IMR-90 (cell line): ENCODE data around the gene NOXRED1. TPM values are rescaled to one million over a fixed set of nuclear protein-coding genes. Genes with fewer than 3 reads are reported as not detected.

Source experiments
- ATAC-seq: fragments of 200-7000 bp; cut with Tn5 transposase; 2 replicates; pipeline ENCODE4 v1.9.1; 2020; ENCODE audit warnings: low read depth, mild to moderate bottlenecking, moderate library complexity
- BruUV-seq: library from RNA; stranded (reverse); fragments of 400-500 nt; replicated peaks from 2 replicates; lab custom pipeline; 2021; lab: Mats Ljungman, UMichigan
- CTCF ChIA-PET: fragments of 300-600 bp; formaldehyde crosslinking; extraction: SDS; loops from one replicate; lab custom pipeline; 2021; ENCODE audit warnings: antibody characterized with exemption; lab: Yijun Ruan, JAX
- POLR2A ChIA-PET: fragments of 300-600 bp; sonication (Branson Sonifier 250); formaldehyde crosslinking; loops from one replicate; lab custom pipeline; 2022; ENCODE audit warnings: antibody characterized with exemption; ENCODE audit not compliant: unreplicated experiment; lab: Charles Lee
- DNase-seq: peaks from one replicate; pipeline ENCODE4 v3.0.0; 2013
- H2AFZ ChIP-seq: replicated peaks from 2 replicates; pipeline ENCODE3; 2013; ENCODE audit warnings: low read length, mild to moderate bottlenecking; ENCODE audit not compliant: poor library complexity
- H2AK5ac ChIP-seq: 2 replicates; pipeline ENCODE4 v1.6.1; 2013; ENCODE audit warnings: low read depth, low read length, inconsistent platforms
- H2AK9ac ChIP-seq: replicated peaks from 2 replicates; pipeline ENCODE3; 2013; ENCODE audit warnings: mild to moderate bottlenecking, low read depth, low read length, moderate library complexity; ENCODE audit not compliant: poor library complexity
- H2BK120ac ChIP-seq: 2 replicates; pipeline ENCODE4 v1.6.1; 2013; ENCODE audit warnings: low read depth, low read length, inconsistent platforms
- H2BK15ac ChIP-seq: 3 replicates; pipeline ENCODE4 v1.6.1; 2013; ENCODE audit warnings: low read depth, low read length, inconsistent platforms
- H2BK20ac ChIP-seq: 2 replicates; pipeline ENCODE4 v1.6.1; 2013; ENCODE audit warnings: low read depth, mild to moderate bottlenecking, inconsistent platforms, low read length, moderate library complexity
- H2BK5ac ChIP-seq: 2 replicates; pipeline ENCODE4 v1.6.1; 2013; ENCODE audit warnings: mild to moderate bottlenecking, low read depth, low read length, inconsistent platforms; ENCODE audit not compliant: poor library complexity, severe bottlenecking
- H3K14ac ChIP-seq: replicated peaks from 2 replicates; pipeline ENCODE4 v1.6.1; 2013; ENCODE audit warnings: low read depth, low read length, inconsistent platforms
- H3K18ac ChIP-seq: 2 replicates; pipeline ENCODE4 v1.6.1; 2013; ENCODE audit warnings: low read depth, low read length, control low read depth
- H3K23ac ChIP-seq: 2 replicates; pipeline ENCODE4 v1.6.1; 2013; ENCODE audit warnings: low read depth, low read length, inconsistent platforms
- H3K27ac ChIP-seq: 2 replicates; pipeline ENCODE4 v1.5.1; 2013; ENCODE audit warnings: mild to moderate bottlenecking, control low read depth, low read length; ENCODE audit not compliant: insufficient read depth
- H3K27me3 ChIP-seq: 2 replicates; pipeline ENCODE4 v1.6.1; 2013; ENCODE audit warnings: low read length; ENCODE audit not compliant: control insufficient read depth, insufficient read depth
- H3K36me3 ChIP-seq: 2 replicates; pipeline ENCODE4 v1.6.1; 2013; ENCODE audit warnings: low read length, mixed read lengths; ENCODE audit not compliant: control insufficient read depth, insufficient read depth
- H3K4ac ChIP-seq: 2 replicates; pipeline ENCODE4 v1.6.1; 2013; ENCODE audit warnings: low read depth, low read length, inconsistent platforms
- H3K4me1 ChIP-seq: 2 replicates; pipeline ENCODE4 v1.6.1; 2013; ENCODE audit warnings: low read length, mixed read lengths; ENCODE audit not compliant: control insufficient read depth, insufficient read depth
- H3K4me2 ChIP-seq: 2 replicates; pipeline ENCODE4 v1.6.1; 2013; ENCODE audit warnings: low read depth, mild to moderate bottlenecking, control low read depth, low read length, moderate library complexity
- H3K4me3 ChIP-seq: 2 replicates; pipeline ENCODE4 v1.5.1; 2013; ENCODE audit warnings: low read depth, mild to moderate bottlenecking, control low read depth, low read length, moderate library complexity; ENCODE audit not compliant: insufficient read depth
- H3K56ac ChIP-seq: 2 replicates; pipeline ENCODE4 v1.6.1; 2013; ENCODE audit warnings: low read length, inconsistent platforms; ENCODE audit not compliant: insufficient read depth; ENCODE audit errors: extremely low read depth
- H3K79me1 ChIP-seq, 2 experiments: 2 replicates each; pipeline ENCODE4 v1.6.1; 2013; ENCODE audit warnings: low read length in 2 of 2, inconsistent platforms in 1 of 2, low read depth in 1 of 2
- H3K9ac ChIP-seq: 2 replicates; pipeline ENCODE4 v1.6.1; 2013; ENCODE audit warnings: low read depth, low read length, control low read depth
- H3K9me1 ChIP-seq: 2 replicates; pipeline ENCODE4 v1.6.1; 2013; ENCODE audit warnings: low read length, inconsistent platforms; ENCODE audit not compliant: insufficient read depth
- H3K9me3 ChIP-seq: 2 replicates; pipeline ENCODE4 v1.6.1; 2013; ENCODE audit warnings: low read length; ENCODE audit not compliant: control insufficient read depth, insufficient read depth
- H4K20me1 ChIP-seq: 2 replicates; pipeline ENCODE4 v1.6.1; 2013; ENCODE audit warnings: low read length, inconsistent platforms; ENCODE audit not compliant: insufficient read depth
- H4K5ac ChIP-seq: 2 replicates; pipeline ENCODE4 v1.6.1; 2013; ENCODE audit warnings: mild to moderate bottlenecking, low read depth, low read length, control low read depth
- H4K8ac ChIP-seq, 2 experiments: 2 replicates each; pipeline ENCODE4 v1.6.1; 2013; ENCODE audit warnings: low read depth in 2 of 2, low read length in 2 of 2, control low read depth in 1 of 2, inconsistent platforms in 1 of 2
- H4K91ac ChIP-seq: 2 replicates; pipeline ENCODE4 v1.6.1; 2013; ENCODE audit warnings: low read depth, low read length, inconsistent platforms; ENCODE audit not compliant: insufficient read depth
- BHLHE40 ChIP-seq: fragments of 150-350 bp; IDR thresholded peaks from 2 replicates; pipeline ENCODE4 v1.6.1; 2016; ENCODE audit warnings: mild to moderate bottlenecking, low read depth, low read length
- CEBPB ChIP-seq: IDR thresholded peaks from 2 replicates; pipeline ENCODE4 v1.6.1; 2012; ENCODE audit warnings: low read depth, low read length, improper control_type of control experiment
- CHD1 ChIP-seq: IDR thresholded peaks from 2 replicates; pipeline ENCODE4 v1.6.1; 2012; ENCODE audit warnings: low read depth, low read length, improper control_type of control experiment
- FOS ChIP-seq: fragments of 150-350 bp; IDR thresholded peaks from 2 replicates; pipeline ENCODE4 v1.6.1; 2016; ENCODE audit warnings: low read depth, low read length
- MAFK ChIP-seq: IDR thresholded peaks from 2 replicates; pipeline ENCODE4 v1.6.1; 2012; ENCODE audit warnings: low read depth, low read length, improper control_type of control experiment
- MAZ ChIP-seq: IDR thresholded peaks from 2 replicates; pipeline ENCODE4 v1.6.1; 2012; ENCODE audit warnings: low read depth, mild to moderate bottlenecking, low read length, improper control_type of control experiment, moderate library complexity, borderline replicate concordance
- MXI1 ChIP-seq: IDR thresholded peaks from 2 replicates; pipeline ENCODE4 v1.6.1; 2012; ENCODE audit warnings: low read depth, mild to moderate bottlenecking, low read length, moderate library complexity, borderline replicate concordance
- NFE2L2 ChIP-seq: fragments of 150-350 bp; IDR thresholded peaks from 2 replicates; pipeline ENCODE4 v1.6.1; 2016; ENCODE audit warnings: low read depth, mild to moderate bottlenecking, low read length
- POLR2A ChIP-seq: IDR thresholded peaks from 2 replicates; pipeline ENCODE4 v1.6.1; 2012; ENCODE audit warnings: mild to moderate bottlenecking, low read depth, low read length
- RAD21 ChIP-seq: IDR thresholded peaks from 2 replicates; pipeline ENCODE4 v1.6.1; 2012; ENCODE audit warnings: low read length, improper control_type of control experiment
- RCOR1 ChIP-seq: IDR thresholded peaks from 2 replicates; pipeline ENCODE4 v1.6.1; 2012; ENCODE audit warnings: mild to moderate bottlenecking, low read length, improper control_type of control experiment; ENCODE audit not compliant: insufficient replicate concordance
- RFX5 ChIP-seq: IDR thresholded peaks from 2 replicates; pipeline ENCODE4 v1.8.0; 2012; ENCODE audit warnings: low read depth, mild to moderate bottlenecking, low read length, moderate library complexity
- SMC3 ChIP-seq: fragments of 150-350 bp; IDR thresholded peaks from 2 replicates; pipeline ENCODE4 v1.6.1; 2016; ENCODE audit warnings: low read depth, mild to moderate bottlenecking, antibody characterized with exemption, low read length, moderate library complexity
- WGBS, 2 experiments: methylation state at CpG; one replicate each; pipeline versions ENCODE4 v1.1.5 to v1.1.7; 2013; ENCODE audit warnings: missing lambda C conversion rate in 2 of 2; ENCODE audit not compliant: insufficient read length in 1 of 2; ENCODE audit errors: extremely low coverage in 2 of 2; 5-methylcytosine and 5-hydroxymethylcytosine counted together
- dilution Hi-C: fragments of 300-500 bp; cut with HindIII; formaldehyde crosslinking; loops from one replicate; pipeline ENCODE4 v1.14.3; 2018; ENCODE audit warnings: low sequenced_read_pairs; ENCODE audit not compliant: unreplicated experiment
- in situ Hi-C: fragments of 300-500 bp; cut with MboI; formaldehyde crosslinking; loops from 3 replicates; pipeline ENCODE4 v1.14.3; 2019; ENCODE audit warnings: low sequenced_read_pairs, inconsistent platforms, mixed read lengths
- intact Hi-C: fragments of 100-400 bp; cut with micrococcal nuclease; formaldehyde crosslinking; loops from 2 replicates; pipeline ENCODE4 v1.10.0; 2022
- polyA plus RNA-seq, 3 experiments: library from polyadenylated mRNA; depleted of rRNA; stranded (reverse); fragments of >200 nt; gene quantifications; 2 replicates each; pipeline ENCODE4 v1.2.3, GENCODE V29; 2012; ENCODE audit warnings: low replicate concordance in 1 of 3
- total RNA-seq: library from RNA; depleted of rRNA; stranded (reverse); fragments of >200 nt; gene quantifications from 2 replicates; pipeline ENCODE4 v1.2.3, GENCODE V29; 2012
- TF ChIP-seq, protein P1 (sequence below): fragments of 150-350 bp; IDR thresholded peaks from 2 replicates; pipeline ENCODE4 v1.6.1; 2016; ENCODE audit warnings: low read depth, mild to moderate bottlenecking, low read length, moderate library complexity, borderline replicate concordance
- TF ChIP-seq, protein P2 (sequence below): fragments of 150-350 bp; IDR thresholded peaks from 2 replicates; pipeline ENCODE4 v1.6.1; 2017; ENCODE audit warnings: mild to moderate bottlenecking, antibody characterized with exemption, low read length, low read depth
- TF ChIP-seq, protein P3 (sequence below): conservative IDR thresholded peaks from 2 replicates; pipeline ENCODE4 v1.5.1; 2012; ENCODE audit warnings: mild to moderate bottlenecking, low read depth, low read length, improper control_type of control experiment

NOXRED1 gene
- total and polyA plus RNA-seq, 2 of the 4 experiments (the other 2 are of a cell fraction) = under 0.01 to 0.14 TPM

- CTCF ChIA-PET = no interaction called here
Measured at GRCh38 chr14:77347751-77348150, 75.6 kb downstream of the NOXRED1 start.

More at GRCh38 chr14:77347751-77348150, 75.6 kb downstream of the NOXRED1 start:
- intact Hi-C loops (no loop called here), dilution Hi-C loops (no loop called here), in situ Hi-C loops (no loop called here)
- Histone ChIP-seq H4K91ac (no peak overlapping the region), H2BK15ac (no peak overlapping the region), H4K8ac (no peak overlapping the region), H3K27me3 (no peaks in the 10 kb centered on the region), H3K4me1 (peaks cover under 1% of the 10 kb centered on the region; the same call in 1 of the 2 replicates), H3K4me3 (no peak overlapping the region), H3K9ac (no peak overlapping the region), H3K14ac (no peak overlapping the region), H2BK20ac (no peak overlapping the region), H3K27ac (no peak overlapping the region), H3K23ac (no peak overlapping the region), H2BK120ac (no peak overlapping the region), H3K56ac (no peak overlapping the region), H3K9me3 (no peaks in the 10 kb centered on the region), H2AK5ac (no peak overlapping the region), H3K79me1 (no peaks in the 10 kb centered on the region), H2AFZ (no peak overlapping the region), H3K18ac (no peak overlapping the region), H3K4ac (no peak overlapping the region), H3K36me3 (peaks cover 2% of the 10 kb centered on the region; the same call in 1 of the 2 replicates), H4K20me1 (no peaks in the 10 kb centered on the region), H2BK5ac (no peak overlapping the region), H3K9me1 (no peaks in the 10 kb centered on the region), H4K5ac (no peak overlapping the region), H3K4me2 (no peak overlapping the region), H2AK9ac (no peak overlapping the region)
- WGBS, 2 experiments = no CpG with 5 or more reads among the region's 3 CpGs
- TF ChIP-seq SMC3 = no peak
- no peak for TF ChIP-seq RFX5
- no peak for TF ChIP-seq FOS
- TF ChIP-seq POLR2A = no peak
- TF ChIP-seq, protein P1, sequence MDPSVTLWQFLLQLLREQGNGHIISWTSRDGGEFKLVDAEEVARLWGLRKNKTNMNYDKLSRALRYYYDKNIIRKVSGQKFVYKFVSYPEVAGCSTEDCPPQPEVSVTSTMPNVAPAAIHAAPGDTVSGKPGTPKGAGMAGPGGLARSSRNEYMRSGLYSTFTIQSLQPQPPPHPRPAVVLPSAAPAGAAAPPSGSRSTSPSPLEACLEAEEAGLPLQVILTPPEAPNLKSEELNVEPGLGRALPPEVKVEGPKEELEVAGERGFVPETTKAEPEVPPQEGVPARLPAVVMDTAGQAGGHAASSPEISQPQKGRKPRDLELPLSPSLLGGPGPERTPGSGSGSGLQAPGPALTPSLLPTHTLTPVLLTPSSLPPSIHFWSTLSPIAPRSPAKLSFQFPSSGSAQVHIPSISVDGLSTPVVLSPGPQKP = no peak
- no peak for TF ChIP-seq RAD21
- no peak for TF ChIP-seq MAFK
- no peak for TF ChIP-seq MAZ
- TF ChIP-seq CEBPB = no peak
- no peak for TF ChIP-seq CHD1
- no peak for TF ChIP-seq BHLHE40
- TF ChIP-seq, protein P2, sequence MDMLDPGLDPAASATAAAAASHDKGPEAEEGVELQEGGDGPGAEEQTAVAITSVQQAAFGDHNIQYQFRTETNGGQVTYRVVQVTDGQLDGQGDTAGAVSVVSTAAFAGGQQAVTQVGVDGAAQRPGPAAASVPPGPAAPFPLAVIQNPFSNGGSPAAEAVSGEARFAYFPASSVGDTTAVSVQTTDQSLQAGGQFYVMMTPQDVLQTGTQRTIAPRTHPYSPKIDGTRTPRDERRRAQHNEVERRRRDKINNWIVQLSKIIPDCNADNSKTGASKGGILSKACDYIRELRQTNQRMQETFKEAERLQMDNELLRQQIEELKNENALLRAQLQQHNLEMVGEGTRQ = no peak
- no peak for TF ChIP-seq NFE2L2
- TF ChIP-seq RCOR1 = no peak
- TF ChIP-seq MXI1 = no peak
- TF ChIP-seq, protein P3, sequence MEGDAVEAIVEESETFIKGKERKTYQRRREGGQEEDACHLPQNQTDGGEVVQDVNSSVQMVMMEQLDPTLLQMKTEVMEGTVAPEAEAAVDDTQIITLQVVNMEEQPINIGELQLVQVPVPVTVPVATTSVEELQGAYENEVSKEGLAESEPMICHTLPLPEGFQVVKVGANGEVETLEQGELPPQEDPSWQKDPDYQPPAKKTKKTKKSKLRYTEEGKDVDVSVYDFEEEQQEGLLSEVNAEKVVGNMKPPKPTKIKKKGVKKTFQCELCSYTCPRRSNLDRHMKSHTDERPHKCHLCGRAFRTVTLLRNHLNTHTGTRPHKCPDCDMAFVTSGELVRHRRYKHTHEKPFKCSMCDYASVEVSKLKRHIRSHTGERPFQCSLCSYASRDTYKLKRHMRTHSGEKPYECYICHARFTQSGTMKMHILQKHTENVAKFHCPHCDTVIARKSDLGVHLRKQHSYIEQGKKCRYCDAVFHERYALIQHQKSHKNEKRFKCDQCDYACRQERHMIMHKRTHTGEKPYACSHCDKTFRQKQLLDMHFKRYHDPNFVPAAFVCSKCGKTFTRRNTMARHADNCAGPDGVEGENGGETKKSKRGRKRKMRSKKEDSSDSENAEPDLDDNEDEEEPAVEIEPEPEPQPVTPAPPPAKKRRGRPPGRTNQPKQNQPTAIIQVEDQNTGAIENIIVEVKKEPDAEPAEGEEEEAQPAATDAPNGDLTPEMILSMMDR = no peak
- POLR2A ChIA-PET = no interaction called here
- BruUV-seq = no TSS peak
- no peak for DNase-seq
- ATAC-seq = no peak
